Fibroblast of mammary gland (primary cell): ENCODE measurements around the gene PCED1A.

ENCODE experiments used
- DNase-seq: peaks from one replicate; pipeline ENCODE4 v3.0.0-alpha.2; 2010; ENCODE audit warnings: low read depth
- H3K4me3 ChIP-seq: 2 replicates; pipeline ENCODE4 v1.5.1; 2011; ENCODE audit warnings: low read depth, mild to moderate bottlenecking, low read length, moderate library complexity; ENCODE audit not compliant: control insufficient read depth
- CTCF ChIP-seq: conservative IDR thresholded peaks from 2 replicates; pipeline ENCODE4 v1.5.1; 2011; ENCODE audit warnings: low read depth, low read length, inconsistent platforms; ENCODE audit not compliant: control insufficient read depth, insufficient read depth

Gene PCED1A

GRCh38 chr20:2805689-2806350 lies 34.6 kb downstream of the PCED1A start:
- DNase-seq: peak; percentile 24
- TF ChIP-seq CTCF: no peak
- H3K4me3 ChIP-seq: no peak overlapping the region

- TF ChIP-seq CTCF: no peak
- DNase-seq: peak; percentile 9
- H3K4me3 ChIP-seq: no peak overlapping the region
Measured at GRCh38 chr20:2804852-2805688, 35.4 kb downstream of the PCED1A start.

GRCh38 chr20:2804041-2804828 lies 36.2 kb downstream of the PCED1A start:
- no peak for DNase-seq
- no peak overlapping the region for H3K4me3 ChIP-seq
- no peak for TF ChIP-seq CTCF

- H3K4me3 ChIP-seq: no peak overlapping the region
- no peak for DNase-seq
- no peak for TF ChIP-seq CTCF
Measured at GRCh38 chr20:2801286-2801728, 39.1 kb downstream of the PCED1A start.

GRCh38 chr20:2800521-2801285 lies 39.8 kb downstream of the PCED1A start, which contains the start of gene CPXM1:
TSS of gene CPXM1 (minus strand) at chr20:2800627. CDS start at chr20:2800572, 55 bp downstream.
- peak; percentile 6 for DNase-seq
- TF ChIP-seq CTCF: no peak
- peak within 1 kb of the TSS; percentile 36 for H3K4me3 ChIP-seq
